Left renal cortex interstitium (tissue), 4 donors: ENCODE data around the gene NUDC. TPM values are rescaled to one million over a fixed set of nuclear protein-coding genes. Genes with fewer than 3 reads are reported as not detected.
"Not testable (repeated sequence)": the region's sequence is repeated elsewhere in the genome, so short reads cannot be mapped to it uniquely, and the experiment has no call there.

Experiments used
- DNase-seq, 4 donors: peaks; one replicate each; pipeline ENCODE4 v3.0.0-alpha.2; 2013; ENCODE audit warnings: low read depth in 4 of 4, low spot score in 2 of 4, missing footprints in 1 of 4
- polyA plus RNA-seq, 4 donors: library from polyadenylated mRNA; unstranded; fragments of 120-200 nt; gene quantifications; one replicate each; pipeline ENCODE4 v1.2.1, GENCODE V29; 2013; ENCODE audit not compliant: insufficient read length in 4 of 4

The NUDC gene
- polyA plus RNA-seq, 4 donors = 81.4 to 98.6 (median 94.9) TPM

GRCh38 chr1:26910343-26911160 is 11.0 kb upstream of the NUDC start:
- no peak for DNase-seq

GRCh38 chr1:26911399-26912146 is 10.0 kb upstream of the NUDC start:
- DNase-seq = no peak

- no peak for DNase-seq
Measured at GRCh38 chr1:26912147-26912490, 9.4 kb upstream of the NUDC start.

- no peak for DNase-seq
Measured at GRCh38 chr1:26913389-26913753, 8.2 kb upstream of the NUDC start.

- DNase-seq = no peak
Measured at GRCh38 chr1:26913754-26914619, 7.6 kb upstream of the NUDC start, which contains the start of gene NR0B2. NR0B2 (minus strand) TSS chr1:26913975; CDS start chr1:26913940, 35 bp downstream.

GRCh38 chr1:26915204-26915842 is 6.2 kb upstream of the NUDC start:
- no peak for DNase-seq

GRCh38 chr1:26921126-26921539 is 410 bp upstream of the NUDC start:
- DNase-seq = no peak

- no peak for DNase-seq
Measured at GRCh38 chr1:26922431-26922729, 837 bp downstream of the NUDC start.

- no peak for DNase-seq
Measured at GRCh38 chr1:26922901-26923300, 1.4 kb downstream of the NUDC start.

- DNase-seq = no peak
Measured at GRCh38 chr1:26923711-26924110, 2.2 kb downstream of the NUDC start.

- no peak for DNase-seq
Measured at GRCh38 chr1:26932531-26932930, 11.0 kb downstream of the NUDC start.

GRCh38 chr1:26936823-26937222 is 15.3 kb downstream of the NUDC start:
- DNase-seq = no peak

- DNase-seq = no peak
Measured at GRCh38 chr1:26938004-26938658, 16.6 kb downstream of the NUDC start.

- DNase-seq = no peak
Measured at GRCh38 chr1:26938659-26939025, 17.1 kb downstream of the NUDC start.

- DNase-seq = no peak
Measured at GRCh38 chr1:26941311-26941710, 19.8 kb downstream of the NUDC start.

- DNase-seq = no peak
Measured at GRCh38 chr1:26942656-26943055, 21.1 kb downstream of the NUDC start.

GRCh38 chr1:26945138-26945537 is 23.6 kb downstream of the NUDC start:
- DNase-seq = no peak

GRCh38 chr1:26945728-26946127 is 24.2 kb downstream of the NUDC start:
- DNase-seq = no peak

- no peak for DNase-seq
Measured at GRCh38 chr1:26946270-26946669, 24.7 kb downstream of the NUDC start.

- DNase-seq = not testable (repeated sequence)
Measured at GRCh38 chr1:26948725-26949057, 27.1 kb downstream of the NUDC start.
